ENCODE data around the gene CSPG4. TPM values are rescaled to one million over a fixed set of nuclear protein-coding genes. Genes with fewer than 3 reads are reported as not detected.

CSPG4 gene
- total RNA-seq, 1 experiment from 2014 or later = 2.4 TPM

- peaks cover 46% of the 10 kb centered on the region for H3K4me1 ChIP-seq (replicated peaks; ENCODE audit: insufficient read depth)
- DNase-seq = no peak
- POLR2A ChIA-PET (ENCODE audit: unreplicated experiment) = no interaction called here
- H3K36me3 ChIP-seq (ENCODE audit: low read depth) = 0 out of 2 replicates have a peak, but pooled peaks cover 7% of the 10 kb centered on the region
- peaks cover 27% of the 10 kb centered on the region for H4K20me1 ChIP-seq (ENCODE audit: insufficient read depth)
- no TSS peak for BruUV-seq (replicated peaks)
- H3K9me3 ChIP-seq (ENCODE audit: insufficient read depth, low read depth) = no peaks in the 10 kb centered on the region
- CTCF ChIA-PET = no interaction called here
- H2AFZ ChIP-seq = no peak overlapping the region
- H3F3A ChIP-seq (ENCODE audit: insufficient read depth, low read depth) = peaks cover 26% of the 10 kb centered on the region
- TF ChIP-seq CTCF (conservative IDR thresholded peaks at IDR 0.05) (no peak), EZH2 (IDR thresholded peaks at IDR 0.05; ENCODE audit: low read depth) (no peak)
- H3K9me2 ChIP-seq (ENCODE audit: insufficient read depth) = no peaks in the 10 kb centered on the region
- no peak overlapping the region for H3K27ac ChIP-seq
- no peak overlapping the region for H3K4me2 ChIP-seq
- H3K27me3 ChIP-seq (ENCODE audit: insufficient read depth, low read depth) = no peaks in the 10 kb centered on the region
- peaks cover 53% of the 10 kb centered on the region for H3K79me2 ChIP-seq (ENCODE audit: low read depth)
- no peak overlapping the region for H3K4me3 ChIP-seq
- intact Hi-C loops (cut with micrococcal nuclease; ENCODE audit: unreplicated experiment) = no loop called here
Measured at GRCh38 chr15:75655931-75656330, 56.7 kb downstream of the CSPG4 start.

GRCh38 chr15:75654201-75654907, 58.3 kb downstream of the CSPG4 start:
- H3K36me3 ChIP-seq (ENCODE audit: low read depth) = 0 out of 2 replicates have a peak, but pooled peaks cover 7% of the 10 kb centered on the region
- no peaks in the 10 kb centered on the region for H3K27me3 ChIP-seq (ENCODE audit: insufficient read depth, low read depth)
- no peak overlapping the region for H3K27ac ChIP-seq
- H3K4me1 ChIP-seq (replicated peaks; ENCODE audit: insufficient read depth) = peaks cover 53% of the 10 kb centered on the region
- no peak overlapping the region for H2AFZ ChIP-seq
- no TSS peak for BruUV-seq (replicated peaks)
- 0 out of 2 replicates have a peak overlapping the region, but pooled peaks have one; percentile 13 for H3K4me2 ChIP-seq
- no peaks in the 10 kb centered on the region for H3K9me3 ChIP-seq (ENCODE audit: insufficient read depth, low read depth)
- peaks cover 30% of the 10 kb centered on the region for H4K20me1 ChIP-seq (ENCODE audit: insufficient read depth)
- ChIA-PET CTCF (interaction anchor here (0.6 kb wide), 1 partner anchor 18 kb away, joined by 8 read pairs; no protein-coding TSS in a partner anchor), POLR2A (ENCODE audit: unreplicated experiment) (no interaction called here)
- H3K79me2 ChIP-seq (ENCODE audit: low read depth) = peaks cover 69% of the 10 kb centered on the region
- H3K9me2 ChIP-seq (ENCODE audit: insufficient read depth) = no peaks in the 10 kb centered on the region
- DNase-seq = no peak
- TF ChIP-seq EZH2 (IDR thresholded peaks at IDR 0.05; ENCODE audit: low read depth) = no peak
- TF ChIP-seq CTCF (conservative IDR thresholded peaks at IDR 0.05) = no peak
- intact Hi-C loops (cut with micrococcal nuclease; ENCODE audit: unreplicated experiment) = no loop called here
- no peak overlapping the region for H3K4me3 ChIP-seq
- peaks cover 13% of the 10 kb centered on the region for H3F3A ChIP-seq (ENCODE audit: insufficient read depth, low read depth)

- TF ChIP-seq CTCF (conservative IDR thresholded peaks at IDR 0.05) (no peak), EZH2 (IDR thresholded peaks at IDR 0.05; ENCODE audit: low read depth) (no peak)
- BruUV-seq (replicated peaks) = no TSS peak
- Histone ChIP-seq H2AFZ (no peak overlapping the region), H3K4me3 (no peak overlapping the region), H3K4me2 (0 out of 2 replicates have a peak overlapping the region, but pooled peaks have one; percentile 96), H3K27me3 (ENCODE audit: insufficient read depth, low read depth) (no peaks in the 10 kb centered on the region), H3K9me2 (ENCODE audit: insufficient read depth) (no peaks in the 10 kb centered on the region), H3F3A (ENCODE audit: insufficient read depth, low read depth) (peaks cover 14% of the 10 kb centered on the region), H3K36me3 (ENCODE audit: low read depth) (0 out of 2 replicates have a peak, but pooled peaks cover 7% of the 10 kb centered on the region), H4K20me1 (ENCODE audit: insufficient read depth) (peaks cover 30% of the 10 kb centered on the region), H3K4me1 (replicated peaks; ENCODE audit: insufficient read depth) (peaks cover 61% of the 10 kb centered on the region), H3K27ac (no peak overlapping the region), H3K79me2 (ENCODE audit: low read depth) (peaks cover 78% of the 10 kb centered on the region), H3K9me3 (ENCODE audit: insufficient read depth, low read depth) (no peaks in the 10 kb centered on the region)
- no peak for DNase-seq
- ChIA-PET CTCF (no interaction called here), POLR2A (ENCODE audit: unreplicated experiment) (no interaction called here)
- intact Hi-C loops (cut with micrococcal nuclease; ENCODE audit: unreplicated experiment) = no loop called here
Measured at GRCh38 chr15:75653347-75653913, 59.2 kb downstream of the CSPG4 start.
